Esophagus squamous epithelium (tissue), 4 donors: ENCODE measurements around the gene EGR1.

ENCODE experiments used
- POLR2A ChIP-seq, 4 donors: fragments of 450-650 bp; IDR thresholded peaks; one replicate each; pipeline ENCODE4 v1.6.1; 2017; ENCODE audit warnings: antibody characterized with exemption in 4 of 4, mild to moderate bottlenecking in 4 of 4, moderate library complexity in 3 of 4
- TF ChIP-seq, protein P1 (sequence below), 6 experiments: fragments of 450-650 bp in 4 of 6; fragments of 200-600 bp in 2 of 6; sonication (generic) in 2 of 6; IDR thresholded peaks; one replicate each; pipeline ENCODE4 v1.5.1; 2016 to 2019; ENCODE audit warnings: antibody characterized with exemption in 6 of 6, mild to moderate bottlenecking in 4 of 6, moderate library complexity in 4 of 6

DNA sequence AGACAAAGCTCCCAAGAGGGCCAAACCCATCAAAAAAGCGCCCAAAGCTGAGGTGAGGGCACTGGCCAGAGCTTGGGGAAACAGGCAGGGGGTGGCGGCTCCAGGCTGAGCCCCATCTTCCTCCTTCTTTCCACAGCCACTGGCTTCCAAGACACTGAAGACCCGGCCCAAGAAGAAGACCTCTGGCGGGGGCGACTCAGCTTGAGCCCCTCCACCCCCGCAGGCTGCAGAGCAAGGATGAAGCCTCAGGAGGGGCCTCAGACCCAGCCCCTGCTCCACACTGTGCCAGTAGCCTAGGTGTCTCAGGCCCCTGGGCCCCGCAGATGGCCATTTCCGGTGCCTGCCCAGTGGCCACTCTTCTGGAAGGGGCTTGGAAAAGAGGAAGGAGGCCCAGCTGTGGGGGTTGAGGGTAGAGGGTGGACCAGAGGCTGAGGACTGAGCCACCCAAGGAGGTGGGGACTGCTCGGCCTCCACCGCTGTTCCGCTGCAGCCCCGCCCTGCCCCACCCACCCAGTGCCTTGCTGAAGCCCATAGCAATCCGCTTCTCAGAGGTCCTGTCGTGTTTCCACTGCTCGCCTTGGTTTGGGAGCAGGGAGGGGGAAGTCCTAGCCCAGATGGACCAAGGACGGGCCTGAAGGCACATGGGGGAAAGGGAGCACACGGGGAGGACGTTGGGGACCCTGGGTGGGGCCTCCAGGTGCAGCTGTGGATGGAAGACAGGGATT, 19.6 kb upstream of the EGR1 start:
- TF ChIP-seq, protein P1, sequence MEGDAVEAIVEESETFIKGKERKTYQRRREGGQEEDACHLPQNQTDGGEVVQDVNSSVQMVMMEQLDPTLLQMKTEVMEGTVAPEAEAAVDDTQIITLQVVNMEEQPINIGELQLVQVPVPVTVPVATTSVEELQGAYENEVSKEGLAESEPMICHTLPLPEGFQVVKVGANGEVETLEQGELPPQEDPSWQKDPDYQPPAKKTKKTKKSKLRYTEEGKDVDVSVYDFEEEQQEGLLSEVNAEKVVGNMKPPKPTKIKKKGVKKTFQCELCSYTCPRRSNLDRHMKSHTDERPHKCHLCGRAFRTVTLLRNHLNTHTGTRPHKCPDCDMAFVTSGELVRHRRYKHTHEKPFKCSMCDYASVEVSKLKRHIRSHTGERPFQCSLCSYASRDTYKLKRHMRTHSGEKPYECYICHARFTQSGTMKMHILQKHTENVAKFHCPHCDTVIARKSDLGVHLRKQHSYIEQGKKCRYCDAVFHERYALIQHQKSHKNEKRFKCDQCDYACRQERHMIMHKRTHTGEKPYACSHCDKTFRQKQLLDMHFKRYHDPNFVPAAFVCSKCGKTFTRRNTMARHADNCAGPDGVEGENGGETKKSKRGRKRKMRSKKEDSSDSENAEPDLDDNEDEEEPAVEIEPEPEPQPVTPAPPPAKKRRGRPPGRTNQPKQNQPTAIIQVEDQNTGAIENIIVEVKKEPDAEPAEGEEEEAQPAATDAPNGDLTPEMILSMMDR (IDR thresholded peaks at IDR 0.05), result no peak
- no peak for TF ChIP-seq POLR2A (IDR thresholded peaks at IDR 0.05)
